ENCODE data around the gene OR52N4.

OR52N4 gene

GRCh38 chr11:5722622-5723021 lies 31.4 kb upstream of the OR52N4 start:
- H3K36me3 ChIP-seq: no peaks in the 10 kb centered on the region
- intact Hi-C loops (cut with DNase I; ENCODE audit: low total_unique reads): no loop called here
- no peaks in the 10 kb centered on the region for H3K9me3 ChIP-seq
- no peaks in the 10 kb centered on the region for H3K4me1 ChIP-seq
- TF ChIP-seq CTCF (IDR thresholded peaks at IDR 0.05): no peak
- DNase-seq: no peak
- no peaks in the 10 kb centered on the region for H3K27me3 ChIP-seq
- no peak overlapping the region for H3K27ac ChIP-seq
- no peak overlapping the region for H3K4me3 ChIP-seq

- Histone ChIP-seq H3K27me3 (no peaks in the 10 kb centered on the region), H3K4me3 (no peak overlapping the region), H3K4me1 (no peaks in the 10 kb centered on the region), H3K36me3 (no peaks in the 10 kb centered on the region), H3K9me3 (no peaks in the 10 kb centered on the region), H3K27ac (no peak overlapping the region)
- DNase-seq: no peak
- intact Hi-C loops (cut with DNase I; ENCODE audit: low total_unique reads): no loop called here
- no peak for TF ChIP-seq CTCF (IDR thresholded peaks at IDR 0.05)
Observed at GRCh38 chr11:5726351-5726750, 27.7 kb upstream of the OR52N4 start.

GRCh38 chr11:5727691-5728090 lies 26.4 kb upstream of the OR52N4 start:
- no peaks in the 10 kb centered on the region for H3K27me3 ChIP-seq
- no peak for DNase-seq
- no peaks in the 10 kb centered on the region for H3K36me3 ChIP-seq
- H3K4me3 ChIP-seq: no peak overlapping the region
- intact Hi-C loops (cut with DNase I; ENCODE audit: low total_unique reads): no loop called here
- H3K4me1 ChIP-seq: no peaks in the 10 kb centered on the region
- no peak overlapping the region for H3K27ac ChIP-seq
- TF ChIP-seq CTCF (IDR thresholded peaks at IDR 0.05): no peak
- H3K9me3 ChIP-seq: no peaks in the 10 kb centered on the region

GRCh38 chr11:5736396-5736795 lies 17.6 kb upstream of the OR52N4 start, which contains the start of gene OR56B1:
Gene OR56B1, plus strand, starts transcription at chr11:5736448. Its CDS starts 69 bp downstream, at chr11:5736517.
- Histone ChIP-seq H3K9me3 (peaks cover 0 to 1% (median 0%) of the 10 kb centered on the region in 3 donors), H3K4me1 (no peaks in the 10 kb centered on the region), H3K27ac (no peak within 1 kb of the TSS), H3K4me3 (no peak within 1 kb of the TSS), H3K27me3 (no peaks in the 10 kb centered on the region), H3K36me3 (no peaks in the 10 kb centered on the region)
- DNase-seq: no peak
- TF ChIP-seq CTCF (IDR thresholded peaks at IDR 0.05): no peak
- intact Hi-C loops (cut with DNase I; ENCODE audit: low total_unique reads): no loop called here

- Histone ChIP-seq H3K27ac (no peak overlapping the region), H3K4me1 (no peaks in the 10 kb centered on the region), H3K9me3 (peaks cover 0 to 8% (median 0%) of the 10 kb centered on the region in 3 donors), H3K27me3 (no peaks in the 10 kb centered on the region), H3K36me3 (no peaks in the 10 kb centered on the region), H3K4me3 (no peak overlapping the region)
- intact Hi-C loops (cut with DNase I; ENCODE audit: low total_unique reads): no loop called here
- no peak for TF ChIP-seq CTCF (IDR thresholded peaks at IDR 0.05)
- no peak for DNase-seq
Observed at GRCh38 chr11:5737091-5737490, 17.0 kb upstream of the OR52N4 start.

All from tibial artery (tissue), 4 donors.